Umbilical cord (tissue), 2 donors: ENCODE data around the gene NAPSA. TPM values are rescaled to one million over a fixed set of nuclear protein-coding genes. Genes with fewer than 3 reads are reported as not detected.
"Not testable (repeated sequence)": the region's sequence is repeated elsewhere in the genome, so short reads cannot be mapped to it uniquely, and the experiment has no call there.

Experiments used
- DNase-seq: peaks from one replicate; pipeline ENCODE4 v3.0.0-alpha.2; 2015; ENCODE audit warnings: low spot score
- total RNA-seq: library from RNA; depleted of rRNA; stranded (reverse); fragments of >200 nt; gene quantifications from one replicate; pipeline ENCODE4 v1.2.3, GENCODE V29; 2014; ENCODE audit warnings: low replicate concordance; ENCODE audit not compliant: insufficient read depth

Gene NAPSA
- total RNA-seq, 1 donor from 2014 or later: 1.2 TPM

DNA sequence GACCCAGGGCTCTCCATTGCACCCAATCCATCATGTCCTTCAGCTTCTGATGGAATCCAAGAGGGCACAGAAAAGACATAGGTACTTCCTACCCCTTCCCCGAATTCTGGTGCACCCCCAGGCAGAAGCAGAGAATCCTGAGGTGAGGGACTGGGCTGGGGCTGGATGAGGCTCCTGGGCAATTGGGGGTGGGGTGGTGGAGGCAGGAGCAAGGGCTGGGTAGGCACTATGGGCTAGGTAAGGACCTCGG lies 33.5 kb downstream of the NAPSA start:
- no peak for DNase-seq

DNA sequence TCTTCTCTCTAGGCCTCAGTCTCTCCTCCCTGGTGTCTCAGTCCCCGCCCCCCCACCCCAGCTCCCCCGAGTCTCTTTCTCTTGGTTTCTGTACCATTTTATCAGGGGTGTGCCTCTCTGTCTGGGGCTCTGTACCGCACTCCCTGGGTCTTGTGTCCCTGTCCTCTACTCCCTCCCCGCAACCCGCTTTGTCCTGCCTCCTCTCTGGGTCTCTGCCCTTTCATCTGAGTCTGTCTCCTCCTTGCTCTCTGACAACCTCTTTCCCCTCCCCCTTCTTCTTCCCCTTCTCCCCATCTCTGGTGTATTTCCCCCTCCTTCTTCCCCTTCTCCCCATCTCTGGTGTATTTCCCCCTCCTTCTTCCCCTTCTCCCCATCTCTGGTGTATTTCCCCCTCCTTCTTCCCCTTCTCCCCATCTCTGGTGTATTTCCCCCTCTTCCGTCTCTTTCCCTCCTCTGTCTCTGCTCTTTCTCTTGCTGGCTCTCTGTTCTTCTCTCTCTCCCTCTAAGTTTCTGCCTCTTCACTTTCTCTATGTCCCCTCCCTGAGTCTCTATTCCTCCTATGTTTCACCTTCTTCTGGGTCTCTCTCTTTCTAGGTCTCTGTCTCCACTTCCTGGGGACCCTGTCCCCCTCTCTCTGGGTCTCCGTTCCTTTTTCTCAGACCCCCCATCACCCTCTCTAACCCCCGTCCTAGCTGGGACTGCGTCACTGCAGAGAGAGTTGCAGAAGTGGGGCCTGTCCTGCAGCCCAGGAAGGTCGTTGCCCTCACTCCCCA lies 34.0 kb downstream of the NAPSA start:
- DNase-seq: peak; percentile 24

DNA sequence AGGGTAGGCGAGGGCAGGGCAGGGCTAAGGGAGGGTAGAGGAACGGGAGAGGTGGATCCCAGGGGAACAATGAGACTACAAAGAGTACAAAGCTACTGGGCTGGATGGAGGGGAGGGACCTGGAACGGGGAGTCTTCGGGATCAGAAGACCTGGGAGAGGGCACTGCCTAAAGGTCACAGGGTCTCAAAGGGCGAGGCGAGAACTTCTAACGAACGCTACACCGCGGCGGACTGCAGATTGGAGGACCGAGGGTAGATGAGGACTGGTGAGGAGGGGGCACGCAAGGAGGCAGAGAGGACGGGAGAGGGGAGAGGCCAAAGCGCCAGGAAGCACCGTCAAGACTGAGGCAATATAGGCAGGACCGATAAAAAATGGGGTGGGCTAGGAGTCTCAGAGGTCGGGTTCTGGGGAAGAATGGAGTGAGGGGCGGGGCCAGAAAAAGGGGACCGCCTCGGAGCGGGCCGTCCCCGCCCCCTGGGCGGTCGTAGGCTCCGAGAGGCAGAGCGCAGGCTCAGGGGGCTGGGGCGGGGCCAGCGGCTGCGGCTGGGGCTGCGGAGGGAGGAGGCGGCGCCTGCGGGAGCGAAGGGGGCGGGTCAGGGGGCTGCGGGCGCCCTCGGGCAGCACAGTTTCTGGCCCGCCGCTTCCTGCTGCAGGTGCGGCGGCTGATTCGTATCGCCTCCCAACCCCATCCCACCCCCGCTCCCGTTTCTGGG lies 34.9 kb downstream of the NAPSA start:
- DNase-seq: peak; percentile 82

DNA sequence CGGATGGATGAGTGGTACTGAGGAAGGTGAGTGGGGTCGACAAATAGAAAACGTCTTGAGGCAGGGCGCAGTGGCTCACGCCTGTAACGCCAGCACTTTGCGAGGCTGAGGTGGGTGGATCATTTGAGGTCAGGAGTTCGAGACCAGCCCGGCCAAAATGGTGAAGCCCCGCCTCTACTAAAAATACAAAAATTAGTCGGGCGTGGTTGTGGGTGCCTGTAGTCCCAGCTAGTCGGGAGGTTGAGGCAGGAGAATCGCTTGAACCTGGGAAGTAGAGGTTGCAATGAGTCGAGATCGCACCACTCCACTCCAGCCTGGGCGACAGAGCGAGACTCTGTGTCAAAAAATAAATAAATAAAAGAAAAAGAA lies 35.5 kb downstream of the NAPSA start:
- DNase-seq: not testable (repeated sequence)

DNA sequence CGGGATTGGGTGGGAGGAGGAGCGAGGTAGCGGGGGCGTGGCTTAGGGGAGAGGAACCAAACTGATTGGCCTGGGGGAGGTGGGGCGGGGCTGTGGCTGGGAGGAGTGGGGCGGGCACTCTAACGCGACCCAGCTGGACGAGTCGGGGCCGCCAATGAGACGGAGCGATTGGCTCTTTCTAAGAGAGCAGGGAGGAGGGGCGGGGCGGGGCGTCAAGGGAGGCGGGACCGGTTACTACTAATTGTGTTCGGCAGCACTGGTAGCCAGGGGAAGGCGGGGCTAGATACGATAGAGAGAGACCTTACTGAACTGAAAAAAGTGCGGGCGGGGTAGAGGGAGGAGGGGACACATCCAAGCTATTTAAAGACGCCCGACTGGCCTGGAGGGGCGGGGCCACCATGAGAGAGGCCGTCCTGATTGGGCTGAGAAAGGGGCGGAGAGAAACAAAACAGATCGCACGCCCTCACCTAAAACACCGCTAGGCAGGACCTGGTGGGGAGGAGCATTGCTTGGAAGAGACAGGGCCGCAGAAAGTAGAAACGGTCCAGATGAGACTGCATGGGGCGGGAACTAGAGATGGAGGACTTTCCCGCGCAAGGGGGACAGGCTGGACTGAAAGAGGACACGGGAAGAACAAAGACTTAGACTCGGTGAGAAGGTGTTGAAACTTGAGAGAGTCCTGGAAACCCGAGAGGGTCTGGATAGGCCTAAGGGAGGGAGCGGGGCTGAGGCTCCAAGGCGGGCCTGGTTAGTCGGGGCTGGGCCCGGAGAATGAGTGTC lies 36.1 kb downstream of the NAPSA start, which contains the start of gene KCNC3:
TSS of gene KCNC3 (minus strand) at position 232 of the 780 bp plus-strand sequence. CDS start 295 bp downstream, outside the sequence.
- DNase-seq: peak; percentile 99

DNA sequence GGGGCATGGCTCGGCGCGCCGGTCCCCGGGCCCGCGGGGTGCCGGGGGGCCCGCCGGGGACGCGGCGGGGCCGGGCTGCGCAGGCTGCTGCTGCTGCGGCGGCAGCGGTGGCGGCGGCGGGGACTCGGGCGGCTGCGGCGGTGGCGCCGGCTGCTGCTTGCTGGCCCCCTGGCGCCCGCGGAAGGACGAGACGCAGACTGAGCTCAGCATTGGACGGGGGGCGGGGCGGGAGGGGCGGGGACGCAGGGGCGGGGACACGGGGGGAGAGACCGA lies 36.6 kb downstream of the NAPSA start:
- no peak for DNase-seq

DNA sequence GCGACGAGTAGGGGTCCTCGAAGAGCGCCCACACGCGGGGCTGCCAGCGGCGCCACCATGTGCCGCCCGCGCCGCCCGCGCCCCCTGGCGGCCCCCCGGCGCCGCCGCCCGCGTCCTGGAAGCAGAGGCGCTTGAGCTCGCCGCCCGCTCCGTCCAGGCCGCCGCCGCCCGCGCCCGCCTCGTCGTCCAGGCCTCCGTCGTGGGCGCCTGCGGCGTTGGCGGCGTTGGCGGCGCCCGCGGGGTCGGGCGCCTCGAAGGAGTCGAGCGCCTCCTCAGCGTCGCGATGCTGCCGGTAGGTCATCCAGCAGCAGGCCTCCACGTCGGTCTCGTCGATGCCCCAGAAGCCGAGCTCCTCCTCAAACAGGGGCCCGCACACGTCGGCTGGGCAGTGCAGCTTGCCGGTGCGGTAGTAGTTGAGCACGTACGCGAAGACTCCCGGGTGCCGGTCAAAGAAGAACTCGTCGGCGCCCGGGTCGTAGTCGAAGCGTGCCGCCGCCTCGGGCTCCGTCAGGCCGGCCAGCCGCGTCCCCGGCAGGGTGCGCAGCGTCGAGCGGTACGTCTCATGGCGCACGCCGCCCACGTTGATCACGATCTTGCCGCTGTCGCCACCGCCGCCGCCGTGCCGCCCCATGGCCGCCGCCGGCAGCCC lies 37.1 kb downstream of the NAPSA start:
- no peak for DNase-seq

DNA sequence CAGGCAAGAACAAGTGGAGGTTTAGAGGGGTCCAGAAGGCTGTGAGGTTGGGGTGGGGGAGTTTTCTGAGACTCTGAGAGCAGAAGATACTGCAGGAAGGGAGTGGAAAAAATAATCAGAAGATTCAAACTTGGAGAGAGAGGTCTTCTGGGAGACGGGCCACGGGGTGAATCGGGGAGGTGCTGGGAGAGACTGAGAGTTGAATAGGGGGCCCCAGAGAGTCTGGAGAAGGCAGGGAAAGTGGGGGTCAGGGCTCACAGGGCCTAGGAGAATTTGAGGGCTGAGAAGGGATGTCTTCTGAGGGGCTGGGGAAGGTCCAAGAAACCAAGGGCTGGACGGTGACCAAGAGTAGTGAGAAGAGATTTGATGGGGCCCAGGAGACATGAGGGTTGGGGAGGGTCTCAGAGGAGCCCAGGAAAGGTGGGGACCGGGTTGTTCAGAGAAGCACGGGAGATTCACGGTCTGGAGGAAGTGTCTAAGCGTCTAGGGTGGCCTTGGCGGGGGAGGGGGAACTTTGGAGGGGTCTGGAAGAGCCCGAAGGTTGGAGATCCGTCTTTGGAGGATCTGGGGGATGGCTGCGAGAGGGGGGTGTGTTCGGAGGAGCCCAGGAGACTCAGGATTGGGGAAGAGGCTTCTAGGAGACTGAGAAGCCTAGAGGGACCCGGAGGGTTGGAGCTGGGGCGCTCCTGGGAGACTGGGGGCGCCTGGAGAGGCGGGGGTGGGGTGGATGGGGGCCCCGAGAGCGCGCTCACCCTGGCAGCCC lies 37.8 kb downstream of the NAPSA start:
- no peak for DNase-seq

DNA sequence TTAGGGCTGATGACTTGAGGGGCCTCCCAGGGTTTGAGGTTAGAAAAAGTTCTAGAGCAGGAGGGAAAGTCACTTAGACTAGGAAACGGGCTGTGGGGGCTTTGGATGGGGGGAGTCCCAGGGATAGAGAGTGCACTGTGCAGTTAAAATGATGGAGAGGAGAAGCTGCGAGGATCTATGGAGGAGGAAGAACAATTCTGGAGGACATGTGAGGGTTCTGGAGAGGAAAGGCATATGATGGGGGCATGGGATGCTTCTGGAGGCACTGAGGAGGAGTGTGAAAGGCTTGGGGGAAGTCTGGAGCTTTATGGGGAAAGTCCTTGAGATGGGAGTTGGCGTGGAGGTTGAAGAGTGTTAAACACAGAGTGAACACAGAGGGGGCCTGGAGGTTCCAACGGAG lies 38.4 kb downstream of the NAPSA start:
- no peak for DNase-seq

DNA sequence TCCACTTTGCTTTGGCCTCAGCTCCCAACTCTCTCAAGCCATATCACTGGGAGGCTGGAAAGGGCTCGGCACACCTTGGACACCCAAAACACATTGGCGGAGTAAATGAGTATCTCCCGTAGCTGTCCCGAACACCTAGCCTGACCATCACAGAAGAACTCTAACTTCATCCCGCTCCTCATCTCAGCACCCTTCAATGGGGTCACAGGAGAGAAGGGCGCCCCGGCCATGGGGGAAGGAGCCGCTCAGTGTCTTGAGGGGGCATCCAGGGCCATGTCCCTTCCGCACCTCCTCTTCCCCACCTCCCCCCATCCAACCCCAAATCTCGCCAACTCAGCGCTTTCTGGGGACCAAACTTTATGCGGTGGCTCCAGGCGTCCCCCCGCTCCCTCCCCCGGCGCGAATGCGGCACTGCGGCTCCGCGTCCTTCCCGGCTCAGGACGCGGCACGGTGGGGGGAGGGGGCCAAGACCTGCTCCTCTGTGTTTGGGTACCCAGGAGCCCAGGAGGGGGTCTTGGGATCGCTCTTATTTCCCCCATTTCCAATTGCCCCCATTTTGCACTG lies 39.3 kb downstream of the NAPSA start:
- no peak for DNase-seq

DNA sequence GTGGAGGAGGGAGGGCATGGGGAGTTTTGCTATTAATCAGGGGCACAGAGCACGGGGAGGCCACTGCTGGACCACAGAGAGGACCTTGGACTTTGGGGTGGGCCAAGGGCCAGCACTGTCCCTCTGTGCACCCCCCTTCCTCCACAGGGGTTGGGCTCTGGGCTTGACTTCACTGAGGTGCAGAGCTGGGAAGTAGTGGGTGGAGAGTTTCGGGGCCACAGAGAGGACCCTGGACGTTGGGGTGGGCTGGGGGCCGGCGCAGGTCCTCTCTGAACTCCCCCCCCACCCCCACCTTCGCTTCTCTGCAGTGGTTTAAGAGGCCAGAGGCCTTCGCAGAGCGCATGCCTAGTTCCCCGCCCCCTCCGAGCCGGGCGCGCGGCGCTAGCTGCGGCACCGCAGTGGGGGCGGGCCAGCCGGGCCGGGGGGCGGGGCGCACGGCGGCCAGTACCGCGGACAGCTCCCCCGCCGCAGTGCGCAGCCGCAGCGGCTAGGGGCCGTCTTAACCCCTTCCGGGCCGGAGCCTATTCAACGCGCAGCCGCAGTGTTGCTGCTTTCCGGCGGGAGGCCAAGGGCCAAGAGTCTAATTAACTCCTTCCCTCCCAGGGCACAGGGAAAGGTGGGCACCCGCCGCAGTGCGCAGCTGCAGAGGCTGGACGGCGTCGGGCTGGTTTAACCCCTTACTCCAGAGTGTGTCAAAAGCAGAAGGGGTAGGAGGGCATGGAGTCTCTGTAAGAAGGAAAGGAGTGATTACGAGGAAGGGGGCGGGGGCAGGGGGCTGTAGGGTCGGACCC lies 39.9 kb downstream of the NAPSA start:
- peak; percentile 61 for DNase-seq

DNA sequence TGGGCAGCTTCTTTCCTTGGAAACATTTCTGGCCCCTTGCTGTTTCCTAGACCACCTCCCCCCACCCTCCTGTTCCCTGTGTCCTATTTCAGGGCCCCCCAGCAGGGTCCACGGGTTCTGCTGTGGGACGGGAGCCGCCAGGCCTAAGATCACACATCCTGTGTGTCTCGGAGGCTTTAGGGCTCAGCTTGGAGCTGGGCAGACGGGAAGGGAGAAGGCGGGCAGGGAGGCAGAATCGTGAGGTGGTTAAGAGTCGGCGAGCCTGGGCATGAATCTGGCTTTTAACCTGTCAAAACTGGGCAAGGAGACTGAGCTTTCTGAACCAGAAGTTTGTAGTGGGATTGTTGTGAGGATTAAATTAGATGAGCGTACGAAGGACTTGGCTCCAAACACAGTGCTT lies 41.1 kb downstream of the NAPSA start:
- no peak for DNase-seq

DNA sequence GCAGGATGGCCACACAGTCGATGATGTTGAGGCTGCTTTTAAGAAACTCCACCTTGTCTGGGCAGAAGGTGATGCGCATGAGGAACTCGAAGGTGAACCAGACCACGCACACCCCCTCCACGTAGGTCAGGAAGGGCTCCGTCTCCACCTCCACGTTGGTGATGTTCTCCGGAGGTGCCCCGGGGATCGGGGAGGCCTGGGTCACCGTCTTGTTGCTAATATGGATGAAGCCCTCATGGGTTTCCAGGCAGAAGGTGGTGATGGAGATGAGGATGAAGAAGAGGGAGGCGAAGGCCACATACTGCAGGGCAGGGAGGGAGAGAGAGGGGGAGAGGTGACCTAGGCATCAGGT lies 41.7 kb downstream of the NAPSA start:
- DNase-seq: no peak

DNA sequence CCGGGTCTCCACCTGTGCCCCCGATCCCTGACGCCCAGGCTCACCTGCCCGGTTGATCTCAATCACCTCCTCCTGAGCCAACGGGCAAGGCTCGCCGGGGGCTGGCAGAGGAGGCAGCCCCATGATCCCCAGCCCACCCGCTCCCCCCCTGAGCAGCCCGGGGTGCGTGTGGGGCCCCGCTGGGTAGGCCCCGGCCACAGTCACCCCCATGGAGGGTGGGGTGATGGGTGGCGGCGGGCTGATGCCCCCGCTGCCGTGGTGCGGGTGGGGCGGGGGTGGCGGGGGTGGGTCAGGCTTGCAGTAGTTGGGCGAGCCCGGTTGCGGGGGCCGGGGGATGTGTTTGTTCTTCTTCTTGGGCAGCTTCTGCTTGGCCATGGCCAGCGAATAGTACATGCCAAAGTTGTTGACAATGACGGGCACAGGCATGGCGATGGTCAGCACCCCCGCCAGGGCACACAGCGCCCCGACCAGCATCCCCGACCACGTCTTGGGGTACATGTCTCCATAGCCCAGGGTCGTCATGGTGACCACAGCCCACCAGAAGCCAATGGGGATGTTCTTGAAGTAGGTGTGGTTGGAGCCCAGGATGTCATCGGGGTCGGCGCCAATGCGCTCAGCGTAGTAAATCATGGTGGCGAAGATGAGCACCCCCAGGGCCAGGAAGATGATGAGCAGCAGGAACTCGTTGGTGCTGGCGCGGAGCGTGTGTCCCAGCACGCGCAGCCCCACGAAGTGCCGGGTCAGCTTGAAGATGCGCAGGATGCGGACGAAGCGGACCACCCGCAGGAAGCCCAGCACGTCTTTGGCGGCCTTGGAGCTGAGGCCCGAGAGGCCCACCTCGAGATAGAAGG lies 42.3 kb downstream of the NAPSA start:
- DNase-seq: no peak

DNA sequence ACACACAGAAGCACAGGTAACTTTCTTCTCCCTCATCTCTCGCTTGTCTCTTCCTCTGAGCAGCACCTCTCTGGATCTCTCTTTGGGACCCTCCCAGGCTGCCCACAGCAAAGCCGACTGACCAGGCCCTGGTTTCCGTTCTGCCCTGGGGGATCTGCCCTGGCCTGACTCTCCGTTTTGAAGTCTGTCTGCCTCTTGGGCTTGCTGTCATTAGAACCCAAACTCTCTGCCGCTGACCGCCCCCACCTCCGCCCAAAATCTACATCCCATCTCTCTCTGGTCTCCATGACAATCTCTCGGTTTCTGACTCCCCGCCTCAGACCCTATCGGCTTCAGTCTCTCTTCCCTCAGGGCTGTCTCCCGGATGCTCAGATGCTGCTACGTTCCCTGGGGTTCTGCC lies 43.2 kb downstream of the NAPSA start:
- no peak for DNase-seq

DNA sequence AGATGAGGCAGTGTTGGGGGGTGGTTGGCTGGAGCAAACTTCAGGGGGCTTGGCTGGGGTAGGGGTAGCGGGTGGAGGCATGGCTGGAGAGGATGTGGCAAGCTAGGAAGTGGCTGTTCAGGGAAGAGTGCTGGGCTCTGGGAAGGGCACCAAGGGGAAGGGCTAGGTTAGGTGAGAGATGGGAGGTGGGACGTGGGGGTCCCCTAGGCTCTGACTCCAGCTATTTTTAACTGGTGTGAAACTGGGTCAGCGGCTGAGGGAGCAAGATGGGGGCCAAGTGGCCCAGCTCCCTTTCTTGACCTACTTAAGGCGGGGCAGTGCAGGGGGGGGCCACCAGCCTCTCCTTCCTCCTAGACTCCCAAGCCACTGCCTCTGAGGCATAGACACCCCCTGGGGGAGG lies 43.6 kb downstream of the NAPSA start:
- DNase-seq: no peak

DNA sequence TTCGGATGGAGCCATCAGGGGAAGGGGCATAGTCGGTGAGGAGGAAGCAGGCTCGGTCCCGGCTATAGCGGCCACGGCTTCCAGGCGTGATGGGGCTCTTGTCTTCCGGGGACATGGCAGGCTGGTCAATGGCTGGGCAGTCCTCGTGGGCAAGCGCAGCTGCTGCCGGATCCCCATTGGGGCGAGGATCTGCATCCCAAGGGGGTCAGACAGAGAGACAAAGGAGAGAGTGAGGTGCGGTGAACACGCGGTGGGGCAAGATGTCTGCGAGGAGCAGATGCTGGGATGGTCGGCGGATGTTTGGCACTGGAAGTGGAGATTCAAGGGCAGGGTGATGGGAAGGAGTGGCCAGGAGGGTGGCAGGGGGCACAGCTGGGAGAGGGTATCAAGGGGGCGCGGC lies 44.8 kb downstream of the NAPSA start:
- no peak for DNase-seq

DNA sequence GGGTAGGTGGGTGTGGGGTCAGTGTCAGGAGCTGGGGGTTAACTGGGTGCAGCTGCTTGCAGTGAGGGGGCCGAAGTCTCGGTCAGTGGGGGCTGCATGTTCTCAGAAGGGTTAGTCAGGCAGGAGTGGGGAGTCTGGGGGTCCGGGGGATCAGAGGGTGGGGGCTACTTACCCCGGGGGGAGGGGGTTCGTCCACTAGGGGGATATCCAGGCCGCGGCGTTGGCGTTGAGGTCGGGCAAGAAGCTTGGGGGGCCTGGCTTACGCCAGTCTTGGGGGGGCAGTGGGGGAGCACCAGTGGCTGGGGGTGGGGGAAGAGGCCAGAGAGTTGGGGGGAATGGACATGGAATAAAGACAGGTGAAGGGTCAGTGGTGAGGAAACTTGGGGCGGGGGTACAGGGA lies 45.4 kb downstream of the NAPSA start:
- DNase-seq: no peak

DNA sequence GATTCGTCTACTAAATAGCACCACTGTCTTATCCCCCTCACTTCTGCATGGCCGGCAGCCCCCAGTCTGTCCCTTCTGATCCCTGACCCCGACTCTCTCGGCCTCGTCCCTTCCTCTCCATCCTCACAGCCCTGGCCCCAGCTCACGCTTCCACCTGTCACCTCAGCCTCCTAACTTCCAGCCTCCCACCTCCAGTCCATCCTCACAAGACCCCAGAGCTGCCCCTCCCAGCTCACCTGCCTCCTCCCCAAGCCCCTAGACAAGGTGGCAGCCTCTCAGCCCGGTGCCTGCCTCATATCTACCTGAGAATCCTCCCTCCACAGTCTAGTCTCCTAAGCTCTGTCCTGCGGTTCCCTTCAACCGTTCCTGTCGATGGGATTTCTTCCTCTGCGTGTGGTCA lies 46.3 kb downstream of the NAPSA start:
- DNase-seq: no peak

DNA sequence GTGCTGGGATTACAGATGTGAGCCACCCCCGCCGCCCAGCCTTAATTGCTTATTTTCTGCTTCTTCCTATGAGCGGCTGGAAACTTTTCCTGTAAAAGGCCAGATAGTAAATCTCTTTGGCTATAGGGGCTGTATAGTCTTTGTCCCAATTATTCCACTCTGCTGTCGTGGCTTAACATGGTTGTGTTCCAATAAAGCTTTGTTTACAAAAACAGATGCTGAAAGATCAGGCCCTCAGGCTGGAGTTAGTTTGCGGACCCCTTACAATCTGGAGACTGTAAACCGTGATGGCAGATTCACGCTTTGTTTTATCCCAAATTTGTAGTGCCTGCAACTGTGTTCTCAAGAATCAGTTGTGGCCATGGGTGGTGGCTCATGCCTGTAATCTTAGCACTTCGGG lies 47.0 kb downstream of the NAPSA start:
- DNase-seq: no peak
